ENCODE measurements around the gene BTRC. TPM values are rescaled to one million over a fixed set of nuclear protein-coding genes. Genes with fewer than 3 reads are reported as not detected.

Gene BTRC
- total RNA-seq, 1 experiment from 2014 or later = 29.1 TPM

DNA sequence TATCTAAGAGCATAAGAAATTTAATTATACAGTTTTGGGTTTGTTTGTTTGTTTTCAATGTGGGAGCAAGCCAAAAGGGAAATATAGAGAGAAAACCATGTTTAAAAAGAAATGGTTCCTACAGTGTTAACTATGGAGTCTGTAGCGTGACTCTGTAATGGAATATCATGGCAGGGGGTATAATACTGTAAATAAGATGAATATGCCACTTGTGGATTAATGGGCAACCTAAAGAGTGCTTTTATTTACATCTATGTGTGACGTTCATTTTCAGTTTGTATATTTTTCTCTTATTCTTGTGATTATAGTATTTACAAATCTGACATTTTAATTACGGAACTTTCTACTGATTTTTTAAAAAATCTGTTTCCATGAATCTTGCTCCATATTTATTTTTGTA, 138.2 kb downstream of the BTRC start:
- TF ChIP-seq CEBPB (IDR thresholded peaks at IDR 0.05; ENCODE audit: low read depth) (no peak), FOSL1 (IDR thresholded peaks at IDR 0.05; ENCODE audit: low read depth) (no peak), TCF7L2 (IDR thresholded peaks at IDR 0.05; ENCODE audit: borderline replicate concordance, extremely low read depth, insufficient read depth, insufficient read length) (no peak), EGR1 (IDR thresholded peaks at IDR 0.05; ENCODE audit: low read depth) (no peak), CTCF (IDR thresholded peaks at IDR 0.05 in 2 of 3, conservative IDR thresholded peaks at IDR 0.05 in 1 of 3; ENCODE audit: borderline replicate concordance in 1 of 3, insufficient read depth in 1 of 3, low read depth in 2 of 3, low read length in 2 of 3) (no peak), ZFX (IDR thresholded peaks at IDR 0.05) (no peak)
- TF ChIP-seq, protein P1, sequence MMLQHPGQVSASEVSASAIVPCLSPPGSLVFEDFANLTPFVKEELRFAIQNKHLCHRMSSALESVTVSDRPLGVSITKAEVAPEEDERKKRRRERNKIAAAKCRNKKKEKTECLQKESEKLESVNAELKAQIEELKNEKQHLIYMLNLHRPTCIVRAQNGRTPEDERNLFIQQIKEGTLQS (IDR thresholded peaks at IDR 0.05) = no peak
- DNase-seq (ENCODE audit: low read depth, low spot score) (no peak), ATAC-seq (no peak)
- no peak overlapping the region for H2AFZ ChIP-seq (ENCODE audit: low read depth, low read length, poor library complexity, severe bottlenecking)
- no peak overlapping the region for H3K9ac ChIP-seq (ENCODE audit: low read length)
- BruUV-seq (replicated peaks) = no TSS peak
- no peaks in the 10 kb centered on the region for H4K20me1 ChIP-seq (ENCODE audit: insufficient read depth)
- no peak overlapping the region for H3K27ac ChIP-seq (ENCODE audit: low read depth, low read length)
- no peaks in the 10 kb centered on the region for H3K4me1 ChIP-seq (ENCODE audit: control insufficient read depth in 1 of 2, insufficient read depth in 2 of 2, low read length in 2 of 2)
- no peak overlapping the region for H3K4me3 ChIP-seq (replicated peaks in 1 of 2; ENCODE audit: low read depth in 1 of 2, low read length in 2 of 2)
- H3K36me3 ChIP-seq (ENCODE audit: control insufficient read depth in 1 of 2, insufficient read depth in 2 of 2, low read length in 2 of 2) = no peaks in the 10 kb centered on the region
- intact Hi-C loops (cut with micrococcal nuclease) = no loop called here
- H3K79me2 ChIP-seq (ENCODE audit: insufficient read depth, low read length) = no peaks in the 10 kb centered on the region
- CTCF ChIA-PET = no interaction called here
- H3K9me3 ChIP-seq (ENCODE audit: control insufficient read depth in 1 of 2, insufficient read depth in 1 of 2, low read depth in 1 of 2, low read length in 2 of 2) = no peaks in the 10 kb centered on the region
- H3K27me3 ChIP-seq (ENCODE audit: insufficient read depth, low read length) = no peaks in the 10 kb centered on the region
- H3K9me2 ChIP-seq (ENCODE audit: insufficient read depth) = no peaks in the 10 kb centered on the region
- POLR2A ChIA-PET = no interaction called here
- no peak overlapping the region for H3K4me2 ChIP-seq (ENCODE audit: low read length)
- RAD21 ChIA-PET (ENCODE audit: low non-redundant PET in 1 of 2, low total read pairs in 2 of 2, uncharacterized antibody in 2 of 2, unreplicated experiment in 2 of 2) = no interaction called here

- ChIA-PET CTCF (interaction anchor here (1.0 kb wide), 1 partner anchor 279 kb away, joined by 6 read pairs; no protein-coding TSS in a partner anchor), POLR2A (no interaction called here), RAD21 (ENCODE audit: low non-redundant PET in 1 of 2, low total read pairs in 2 of 2, uncharacterized antibody in 2 of 2, unreplicated experiment in 2 of 2) (no interaction called here)
- TF ChIP-seq, protein P1 (IDR thresholded peaks at IDR 0.05) = no peak
- TF ChIP-seq SP1 (IDR thresholded peaks at IDR 0.05; ENCODE audit: low read depth) (no peak), FOSL1 (IDR thresholded peaks at IDR 0.05; ENCODE audit: low read depth) (no peak), CEBPB (IDR thresholded peaks at IDR 0.05; ENCODE audit: low read depth) (no peak), CTCF (IDR thresholded peaks at IDR 0.05 in 2 of 3, conservative IDR thresholded peaks at IDR 0.05 in 1 of 3; ENCODE audit: borderline replicate concordance in 1 of 3, insufficient read depth in 1 of 3, low read depth in 2 of 3, low read length in 2 of 3) (no peak), ZNF274 (IDR thresholded peaks at IDR 0.05; ENCODE audit: low read depth, low read length) (no peak), EGR1 (IDR thresholded peaks at IDR 0.05; ENCODE audit: low read depth) (no peak)
- TF ChIP-seq, protein P2, sequence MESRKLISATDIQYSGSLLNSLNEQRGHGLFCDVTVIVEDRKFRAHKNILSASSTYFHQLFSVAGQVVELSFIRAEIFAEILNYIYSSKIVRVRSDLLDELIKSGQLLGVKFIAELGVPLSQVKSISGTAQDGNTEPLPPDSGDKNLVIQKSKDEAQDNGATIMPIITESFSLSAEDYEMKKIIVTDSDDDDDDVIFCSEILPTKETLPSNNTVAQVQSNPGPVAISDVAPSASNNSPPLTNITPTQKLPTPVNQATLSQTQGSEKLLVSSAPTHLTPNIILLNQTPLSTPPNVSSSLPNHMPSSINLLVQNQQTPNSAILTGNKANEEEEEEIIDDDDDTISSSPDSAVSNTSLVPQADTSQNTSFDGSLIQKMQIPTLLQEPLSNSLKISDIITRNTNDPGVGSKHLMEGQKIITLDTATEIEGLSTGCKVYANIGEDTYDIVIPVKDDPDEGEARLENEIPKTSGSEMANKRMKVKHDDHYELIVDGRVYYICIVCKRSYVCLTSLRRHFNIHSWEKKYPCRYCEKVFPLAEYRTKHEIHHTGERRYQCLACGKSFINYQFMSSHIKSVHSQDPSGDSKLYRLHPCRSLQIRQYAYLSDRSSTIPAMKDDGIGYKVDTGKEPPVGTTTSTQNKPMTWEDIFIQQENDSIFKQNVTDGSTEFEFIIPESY (IDR thresholded peaks at IDR 0.05; ENCODE audit: extremely low read depth, insufficient replicate concordance, low read length) = no peak
- BruUV-seq (replicated peaks) = no TSS peak
- Histone ChIP-seq H3K36me3 (ENCODE audit: control insufficient read depth in 1 of 2, insufficient read depth in 2 of 2, low read length in 2 of 2) (no peaks in the 10 kb centered on the region), H3K9me3 (ENCODE audit: control insufficient read depth in 1 of 2, insufficient read depth in 1 of 2, low read depth in 1 of 2, low read length in 2 of 2) (no peaks in the 10 kb centered on the region), H4K20me1 (ENCODE audit: insufficient read depth) (no peaks in the 10 kb centered on the region), H3K79me2 (ENCODE audit: insufficient read depth, low read length) (no peaks in the 10 kb centered on the region), H3K27me3 (ENCODE audit: insufficient read depth, low read length) (no peaks in the 10 kb centered on the region), H3K27ac (ENCODE audit: low read depth, low read length) (no peak overlapping the region), H3K4me3 (replicated peaks in 1 of 2; ENCODE audit: low read depth in 1 of 2, low read length in 2 of 2) (no peak overlapping the region), H3K9me2 (ENCODE audit: insufficient read depth) (no peaks in the 10 kb centered on the region), H3K4me1 (ENCODE audit: control insufficient read depth in 1 of 2, insufficient read depth in 2 of 2, low read length in 2 of 2) (no peaks in the 10 kb centered on the region), H3K9ac (ENCODE audit: low read length) (no peak overlapping the region), H3K4me2 (ENCODE audit: low read length) (no peak overlapping the region), H2AFZ (ENCODE audit: low read depth, low read length, poor library complexity, severe bottlenecking) (no peak overlapping the region)
- no peak for DNase-seq (ENCODE audit: low read depth, low spot score)
- intact Hi-C loops (cut with micrococcal nuclease) = no loop called here
- no peak for ATAC-seq
These were observed 138.8 kb downstream of the BTRC start for GRCh38 chr10:101492814-101493213.

All from HCT116 (cell line).